ENCODE measurements around the gene STT3A. TPM values are rescaled to one million over a fixed set of nuclear protein-coding genes. Genes with fewer than 3 reads are reported as not detected.

The STT3A gene
- total RNA-seq, 2 experiments from 2014 or later: 121 to 132 TPM

DNA sequence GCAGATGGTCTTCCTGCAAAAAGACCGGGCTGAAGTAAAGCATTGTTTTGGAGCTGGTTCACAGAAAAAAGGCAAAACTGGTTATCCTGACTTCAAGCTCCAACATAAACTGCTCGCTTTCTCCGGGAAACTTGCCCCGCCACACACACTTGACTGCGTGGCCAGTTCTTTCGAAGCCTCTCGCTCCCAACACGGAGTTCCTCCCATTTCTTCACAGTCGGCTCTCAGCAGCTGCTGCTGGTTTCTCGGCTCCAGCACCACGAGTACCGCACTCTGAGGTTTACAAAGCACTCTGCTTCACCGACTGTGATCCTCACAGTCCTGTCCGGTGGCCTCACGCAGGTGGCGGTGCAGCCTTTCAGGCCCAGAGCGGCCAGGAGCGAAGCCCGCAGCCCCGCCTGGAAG, 32.6 kb downstream of the STT3A start:
- intact Hi-C loops (cut with micrococcal nuclease): loop anchor here (1.0 to 2.0 kb wide), 4 partner anchors 33 to 438 kb away; partner anchors contain the start of genes CDON and STT3A
- Mint-ChIP-seq H3K9me3 (no peaks in the 10 kb centered on the region), H3K27me3 (no peaks in the 10 kb centered on the region), H3K27ac (peak overlapping the region; percentile 93), H3K4me1 (ENCODE audit: low read depth) (peaks cover 21% of the 10 kb centered on the region), H3K4me3 (peak overlapping the region; percentile 88), H3K36me3 (peaks cover 46% of the 10 kb centered on the region)
- DNase-seq: no peak
- ChIA-PET CTCF (interaction anchor here (0.7 to 1.9 kb wide), 7 partner anchors 8 to 57 kb away, joined by 3 to 9 read pairs (median 4); partner anchors contain the start of genes EI24 and STT3A), POLR2A (interaction anchor here (1.1 to 2.9 kb wide), 9 partner anchors 9 to 513 kb away, joined by 3 to 36 read pairs (median 4); partner anchors contain the start of genes EI24, HYLS1 and STT3A)

DNA sequence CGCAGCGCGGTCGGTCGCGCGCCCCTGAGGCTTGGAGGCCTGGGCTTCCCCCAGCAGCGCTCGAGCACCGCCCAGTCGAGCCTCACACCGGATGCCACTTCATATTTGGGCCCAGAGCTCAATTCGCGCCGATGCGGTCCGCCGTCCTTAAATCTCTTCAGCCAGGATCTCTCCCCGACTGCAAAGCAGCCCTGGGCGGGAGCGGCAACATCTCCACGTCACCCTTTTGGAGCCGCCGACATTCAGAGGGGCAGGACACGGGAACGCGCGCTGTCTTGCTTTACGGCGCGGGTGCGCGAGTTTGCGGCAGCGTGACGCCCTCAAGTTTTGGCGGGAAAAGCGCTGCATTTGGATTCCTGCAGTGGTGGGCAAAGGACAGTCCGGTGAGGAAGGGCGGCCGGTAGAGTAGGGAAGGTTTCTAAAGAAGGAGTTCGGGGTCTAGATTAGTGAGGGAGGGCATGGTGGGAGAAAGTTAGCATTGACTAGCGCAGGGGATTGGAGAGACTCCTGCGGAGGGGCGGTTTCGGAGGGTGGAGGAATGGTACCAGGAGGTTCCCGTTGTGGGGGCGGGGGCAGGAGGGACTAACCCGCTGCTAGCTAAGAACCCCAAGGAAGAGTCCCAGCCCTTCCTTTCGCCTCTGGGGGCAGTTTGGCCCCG, 33.1 kb downstream of the STT3A start:
- peak overlapping the region; percentile 93 for H3K27ac Mint-ChIP-seq
- intact Hi-C loops (cut with micrococcal nuclease): loop anchor here (1.0 to 2.0 kb wide), 6 partner anchors 33 to 437 kb away; partner anchors contain the start of genes CDON, HYLS1 and STT3A
- H3K9me3 Mint-ChIP-seq: no peaks in the 10 kb centered on the region
- no peaks in the 10 kb centered on the region for H3K27me3 Mint-ChIP-seq
- POLR2A ChIA-PET: interaction anchor here (1.1 to 2.9 kb wide), 9 partner anchors 9 to 514 kb away, joined by 3 to 36 read pairs (median 4); partner anchors contain the start of genes EI24, HYLS1 and STT3A
- peaks cover 43% of the 10 kb centered on the region for H3K36me3 Mint-ChIP-seq
- DNase-seq: peak; percentile 92
- CTCF ChIA-PET: interaction anchor here (0.9 to 1.9 kb wide), 6 partner anchors 11 to 58 kb away, joined by 3 to 9 read pairs (median 4); partner anchors contain the start of genes EI24 and STT3A
- H3K4me3 Mint-ChIP-seq: peak overlapping the region; percentile 88
- peaks cover 21% of the 10 kb centered on the region for H3K4me1 Mint-ChIP-seq (ENCODE audit: low read depth)

DNA sequence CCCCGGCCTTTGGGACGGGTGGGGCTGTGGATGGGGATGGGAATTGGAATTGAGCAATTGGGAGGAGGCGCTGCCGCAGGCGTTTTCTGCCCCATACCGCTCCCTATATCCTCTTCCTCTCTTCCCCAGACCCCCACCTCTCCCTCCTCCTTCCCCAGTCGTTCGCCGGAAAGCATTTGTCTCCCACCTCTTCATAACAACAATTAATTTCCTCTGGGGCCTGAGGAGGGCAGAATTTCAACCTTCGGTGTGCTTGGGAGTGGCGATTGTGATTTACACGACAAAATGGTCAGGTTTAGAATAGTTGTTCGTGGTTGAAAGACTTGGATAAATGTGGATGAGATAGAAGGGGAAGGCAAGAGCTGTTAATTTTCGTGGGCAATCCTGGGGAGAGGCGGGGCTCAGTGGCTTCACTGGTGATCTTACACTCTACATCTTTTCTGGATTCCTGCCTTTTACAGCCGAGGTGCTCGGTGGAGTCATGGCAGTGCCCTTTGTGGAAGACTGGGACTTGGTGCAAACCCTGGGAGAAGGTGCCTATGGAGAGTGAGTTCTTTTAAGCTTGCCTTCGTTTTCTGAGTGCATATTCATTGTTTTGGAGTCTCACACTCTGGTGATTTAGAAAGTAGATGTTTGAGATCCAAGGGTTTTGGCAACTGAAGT, 33.8 kb downstream of the STT3A start:
- POLR2A ChIA-PET: interaction anchor here (1.0 to 2.9 kb wide), 6 partner anchors 8 to 514 kb away, joined by 3 to 36 read pairs (median 4); partner anchors contain the start of genes EI24 and STT3A
- intact Hi-C loops (cut with micrococcal nuclease): loop anchor here (1.0 to 2.0 kb wide), 2 partner anchors 248 to 261 kb away; partner anchors contain the start of gene HYLS1
- H3K9me3 Mint-ChIP-seq: no peaks in the 10 kb centered on the region
- CTCF ChIA-PET: interaction anchor here (0.6 to 1.9 kb wide), 5 partner anchors 16 to 57 kb away, joined by 3 to 9 read pairs (median 4); partner anchors contain the start of genes EI24 and STT3A
- H3K4me1 Mint-ChIP-seq (ENCODE audit: low read depth): peaks cover 21% of the 10 kb centered on the region
- no peaks in the 10 kb centered on the region for H3K27me3 Mint-ChIP-seq
- no peak for DNase-seq
- H3K36me3 Mint-ChIP-seq: peaks cover 42% of the 10 kb centered on the region
- peak overlapping the region; percentile 93 for H3K27ac Mint-ChIP-seq
- H3K4me3 Mint-ChIP-seq: peak overlapping the region; percentile 88

DNA sequence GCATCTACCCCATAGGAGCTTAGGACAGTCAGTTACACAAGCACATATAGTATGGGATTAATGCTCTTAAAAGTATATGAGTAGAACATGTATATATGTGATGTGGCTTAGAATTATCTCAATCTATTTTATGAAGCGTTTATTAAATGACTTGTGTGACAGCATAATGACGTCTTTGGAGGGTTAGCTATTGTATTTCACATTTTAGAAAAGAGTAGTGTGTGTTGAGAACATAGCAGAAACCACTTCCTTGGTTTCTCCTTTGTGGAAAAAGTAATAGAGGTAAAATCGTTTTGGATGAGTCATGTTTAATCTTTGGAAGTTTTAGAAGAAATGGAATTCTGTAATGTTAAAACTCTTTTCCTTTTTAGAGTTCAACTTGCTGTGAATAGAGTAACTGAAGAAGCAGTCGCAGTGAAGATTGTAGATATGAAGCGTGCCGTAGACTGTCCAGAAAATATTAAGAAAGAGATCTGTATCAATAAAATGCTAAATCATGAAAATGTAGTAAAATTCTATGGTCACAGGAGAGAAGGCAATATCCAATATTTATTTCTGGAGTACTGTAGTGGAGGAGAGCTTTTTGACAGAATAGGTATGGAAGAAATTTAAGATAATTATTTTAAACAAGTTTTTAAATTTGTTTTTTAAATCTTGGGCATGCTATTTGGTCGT, 34.7 kb downstream of the STT3A start:
- peaks cover 21% of the 10 kb centered on the region for H3K4me1 Mint-ChIP-seq (ENCODE audit: low read depth)
- POLR2A ChIA-PET: interaction anchor here (1.0 to 2.9 kb wide), 3 partner anchors 34 to 261 kb away, joined by 4 to 36 read pairs (median 18); partner anchors contain the start of genes EI24 and STT3A

DNA sequence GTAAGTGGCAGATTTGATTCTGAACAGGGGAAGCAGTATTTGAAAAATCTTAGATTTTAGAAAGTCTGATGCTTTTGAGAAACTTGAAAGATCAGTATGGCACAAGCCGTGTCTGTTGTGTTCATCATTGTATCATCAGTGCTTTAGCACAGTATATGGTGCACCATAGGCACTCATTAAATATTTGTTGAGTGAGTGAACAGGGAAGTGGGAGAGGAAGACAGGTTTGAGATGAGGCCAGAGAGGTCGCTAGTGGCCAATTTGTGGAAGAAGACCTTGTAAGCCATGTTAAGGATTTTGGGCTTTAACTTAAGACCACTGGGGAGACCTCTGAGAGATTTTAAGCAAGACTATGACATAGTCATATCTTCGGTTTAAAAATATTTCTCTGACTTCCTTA, 45.2 kb downstream of the STT3A start:
- peaks cover 70% of the 10 kb centered on the region for H3K36me3 Mint-ChIP-seq
- intact Hi-C loops (cut with micrococcal nuclease): no loop called here
- H3K27me3 Mint-ChIP-seq: no peaks in the 10 kb centered on the region
- ChIA-PET CTCF (no interaction called here), POLR2A (no interaction called here)
- H3K9me3 Mint-ChIP-seq: no peaks in the 10 kb centered on the region
- H3K27ac Mint-ChIP-seq: no peak overlapping the region
- H3K4me3 Mint-ChIP-seq: no peak overlapping the region
- no peaks in the 10 kb centered on the region for H3K4me1 Mint-ChIP-seq (ENCODE audit: low read depth)
- no peak for DNase-seq

More for the DNA sequence above, 34.7 kb downstream of the STT3A start:
- H3K27me3 Mint-ChIP-seq: no peaks in the 10 kb centered on the region
- H3K27ac Mint-ChIP-seq: no peak overlapping the region
- DNase-seq: no peak
- peak overlapping the region; percentile 88 for H3K4me3 Mint-ChIP-seq
- no peaks in the 10 kb centered on the region for H3K9me3 Mint-ChIP-seq
- intact Hi-C loops (cut with micrococcal nuclease): loop anchor here (2.0 kb wide), 1 partner anchor 247 kb away; no protein-coding TSS in a partner anchor
- H3K36me3 Mint-ChIP-seq: peaks cover 44% of the 10 kb centered on the region
- CTCF ChIA-PET: interaction anchor here (0.6 to 1.2 kb wide), 4 partner anchors 15 to 58 kb away, joined by 3 to 4 read pairs (median 4); partner anchors contain the start of gene EI24

DNA sequence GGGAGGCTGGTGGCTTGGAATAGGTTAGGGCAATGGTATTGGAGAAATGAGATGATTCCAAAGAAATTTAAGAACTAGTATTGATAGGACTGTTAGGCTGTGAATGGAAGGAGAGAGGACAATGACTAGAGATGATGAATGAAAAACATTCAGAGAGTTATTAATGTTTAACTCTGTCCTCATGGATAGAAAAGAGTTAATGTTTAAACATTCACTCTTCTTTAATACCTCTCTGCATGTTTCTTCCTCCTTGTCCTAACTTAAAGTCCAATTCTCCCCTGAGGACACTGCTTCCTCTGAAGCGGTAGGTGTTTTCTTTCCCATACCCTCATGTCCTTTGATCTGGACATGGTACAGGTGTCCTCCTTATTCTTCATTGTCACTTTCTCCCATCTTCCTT, 45.7 kb downstream of the STT3A start:
- CTCF ChIA-PET: no interaction called here
- Mint-ChIP-seq H3K27me3 (no peaks in the 10 kb centered on the region), H3K4me1 (ENCODE audit: low read depth) (no peaks in the 10 kb centered on the region), H3K27ac (no peak overlapping the region), H3K36me3 (peaks cover 67% of the 10 kb centered on the region), H3K9me3 (no peaks in the 10 kb centered on the region), H3K4me3 (no peak overlapping the region)
- POLR2A ChIA-PET: no interaction called here
- intact Hi-C loops (cut with micrococcal nuclease): no loop called here
- DNase-seq: no peak

DNA sequence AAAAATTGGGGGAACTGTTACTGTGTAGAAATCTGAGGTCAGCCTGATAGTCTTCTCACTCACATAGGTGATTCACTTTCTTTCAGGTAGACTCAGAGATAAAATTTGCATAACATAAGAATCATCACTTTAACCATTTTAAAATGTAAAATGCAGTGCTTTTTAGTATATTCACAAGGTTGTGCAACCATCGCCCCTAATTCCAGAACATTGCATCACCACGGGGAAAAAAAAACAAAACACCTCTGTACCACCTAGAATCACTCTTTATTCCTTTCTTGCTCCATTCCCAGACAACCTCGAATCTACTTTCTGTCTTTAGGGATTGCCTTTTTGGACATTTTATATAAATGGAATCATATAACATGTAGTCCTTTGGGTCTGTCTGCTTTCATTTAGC, 53.2 kb downstream of the STT3A start:
- Mint-ChIP-seq H3K27me3 (no peaks in the 10 kb centered on the region), H3K36me3 (peaks cover 63% of the 10 kb centered on the region), H3K4me1 (ENCODE audit: low read depth) (no peaks in the 10 kb centered on the region), H3K4me3 (no peak overlapping the region), H3K27ac (no peak overlapping the region), H3K9me3 (no peaks in the 10 kb centered on the region)
- POLR2A ChIA-PET: no interaction called here
- CTCF ChIA-PET: no interaction called here
- intact Hi-C loops (cut with micrococcal nuclease): no loop called here
- DNase-seq: no peak

DNA sequence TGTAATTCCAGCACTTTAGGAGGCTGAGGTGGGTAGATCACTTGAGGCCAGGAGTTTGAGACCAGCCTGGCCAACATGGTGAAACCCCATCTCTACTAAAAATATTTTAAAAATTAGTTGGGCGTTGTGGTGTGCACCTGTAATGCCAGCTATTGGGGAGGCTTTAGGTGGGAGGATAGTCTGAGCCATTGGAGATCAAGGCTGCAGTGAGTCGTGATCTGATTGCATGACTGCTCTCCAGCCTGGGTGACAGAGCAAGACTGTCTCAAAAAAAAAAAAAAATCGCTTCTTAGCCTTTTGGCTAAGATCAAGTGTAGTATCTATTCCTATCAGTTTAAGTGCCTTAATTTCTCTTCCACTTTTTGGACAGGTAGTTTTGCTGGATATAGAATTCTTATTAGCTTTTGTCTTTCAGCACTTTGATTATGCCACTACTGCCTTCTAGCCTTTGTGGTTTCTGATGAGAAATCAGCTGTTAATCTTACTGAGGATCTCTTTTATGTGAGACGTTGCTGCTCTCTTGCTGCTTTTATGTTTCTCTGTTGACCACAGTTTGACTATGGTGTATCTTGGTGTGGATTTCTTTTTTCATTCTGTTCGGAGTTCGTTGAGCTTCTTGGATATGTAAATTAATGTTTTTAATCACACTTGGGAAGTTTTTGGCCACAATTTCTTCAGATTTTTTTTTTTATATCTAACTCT, 57.0 kb downstream of the STT3A start:
- POLR2A ChIA-PET: interaction anchor here (0.6 kb wide), 1 partner anchor 589 kb away, joined by 3 read pairs; no protein-coding TSS in a partner anchor
- Mint-ChIP-seq H3K4me1 (ENCODE audit: low read depth) (no peaks in the 10 kb centered on the region), H3K27me3 (no peaks in the 10 kb centered on the region), H3K9me3 (no peaks in the 10 kb centered on the region), H3K4me3 (no peak overlapping the region), H3K27ac (no peak overlapping the region), H3K36me3 (peaks cover 54% of the 10 kb centered on the region)
- CTCF ChIA-PET: no interaction called here
- intact Hi-C loops (cut with micrococcal nuclease): no loop called here
- DNase-seq: no peak

DNA sequence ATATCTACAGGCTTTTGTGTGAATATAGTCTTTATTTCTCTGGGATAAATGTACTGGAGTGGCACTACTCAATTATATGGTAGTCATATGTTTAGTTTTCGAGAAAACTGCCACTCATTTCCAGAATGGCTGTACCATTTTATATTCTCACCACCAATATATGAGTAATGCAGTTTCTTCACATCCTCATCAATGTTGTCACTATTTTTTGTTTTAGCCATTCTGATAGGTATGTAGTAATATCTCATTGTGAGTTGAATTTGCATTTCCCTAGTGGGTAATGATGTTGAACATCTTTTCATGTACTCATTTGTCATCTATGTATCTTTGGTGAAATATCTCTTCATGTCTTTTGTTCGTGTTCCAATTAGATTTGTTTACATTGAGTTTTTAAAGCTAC, 70.0 kb downstream of the STT3A start:
- peaks cover 19% of the 10 kb centered on the region for H3K9me3 Mint-ChIP-seq
- H3K36me3 Mint-ChIP-seq: peaks cover 60% of the 10 kb centered on the region
- peaks cover 13% of the 10 kb centered on the region for H3K4me1 Mint-ChIP-seq (ENCODE audit: low read depth)
- H3K27me3 Mint-ChIP-seq: no peaks in the 10 kb centered on the region
- no peak overlapping the region for H3K4me3 Mint-ChIP-seq
- ChIA-PET CTCF (no interaction called here), POLR2A (interaction anchor here (0.7 kb wide), 1 partner anchor 8 kb away, joined by 3 read pairs; no protein-coding TSS in a partner anchor)
- H3K27ac Mint-ChIP-seq: no peak overlapping the region
- DNase-seq: no peak
- intact Hi-C loops (cut with micrococcal nuclease): no loop called here

DNA sequence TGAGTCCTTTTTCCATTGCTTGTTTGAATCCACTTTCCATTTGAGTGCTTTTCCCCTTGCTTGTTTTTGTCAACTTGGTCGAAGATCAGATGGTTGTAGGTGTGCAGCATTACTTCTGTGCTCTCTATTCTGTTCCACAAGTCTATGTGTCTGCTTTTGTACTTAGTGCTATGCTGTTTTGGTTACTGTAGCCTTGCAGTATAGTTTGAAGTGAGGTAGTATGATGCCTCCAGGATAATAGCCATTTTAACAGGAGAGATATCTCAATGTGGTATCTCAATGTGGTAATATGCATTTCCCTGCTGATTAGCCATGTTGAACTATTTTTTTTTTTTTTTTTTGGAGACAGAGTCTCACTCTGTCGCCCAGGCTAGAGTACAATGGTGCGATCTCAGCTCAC, 71.3 kb downstream of the STT3A start:
- ChIA-PET CTCF (no interaction called here), POLR2A (no interaction called here)
- intact Hi-C loops (cut with micrococcal nuclease): no loop called here

DNA sequence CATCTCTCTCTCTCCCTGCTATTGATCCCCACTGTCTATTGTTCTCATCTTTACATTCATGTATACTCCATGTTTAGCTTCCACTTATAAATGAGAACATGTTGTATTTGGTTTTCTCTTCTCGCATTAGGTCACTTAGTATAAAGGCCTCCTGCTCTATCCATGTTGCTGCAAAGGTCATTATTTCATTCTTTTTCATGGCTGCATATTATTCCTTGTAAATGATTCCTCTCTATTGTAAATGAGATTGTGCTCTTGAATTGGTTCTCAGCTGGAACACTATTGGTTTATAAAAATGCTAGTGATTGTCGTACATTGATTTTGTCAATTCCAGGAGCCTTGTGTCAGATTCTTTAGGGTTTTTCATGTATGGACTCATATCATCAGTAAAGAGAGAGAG, 74.5 kb downstream of the STT3A start:
- Mint-ChIP-seq H3K4me3 (no peak overlapping the region), H3K9me3 (peaks cover 19% of the 10 kb centered on the region), H3K36me3 (peaks cover 67% of the 10 kb centered on the region), H3K4me1 (ENCODE audit: low read depth) (peaks cover 13% of the 10 kb centered on the region), H3K27ac (no peak overlapping the region), H3K27me3 (no peaks in the 10 kb centered on the region)
- ChIA-PET CTCF (interaction anchor here (0.7 kb wide), 1 partner anchor 206 kb away, joined by 3 read pairs; no protein-coding TSS in a partner anchor), POLR2A (no interaction called here)
- intact Hi-C loops (cut with micrococcal nuclease): no loop called here
- DNase-seq: no peak

More for the DNA sequence above, 71.3 kb downstream of the STT3A start:
- no peak for DNase-seq
- no peaks in the 10 kb centered on the region for H3K27me3 Mint-ChIP-seq
- no peak overlapping the region for H3K27ac Mint-ChIP-seq
- H3K36me3 Mint-ChIP-seq: peaks cover 60% of the 10 kb centered on the region
- peaks cover 19% of the 10 kb centered on the region for H3K9me3 Mint-ChIP-seq
- H3K4me3 Mint-ChIP-seq: no peak overlapping the region
- H3K4me1 Mint-ChIP-seq (ENCODE audit: low read depth): peaks cover 13% of the 10 kb centered on the region
